ENCODE results near the gene FGD4. TPM values are rescaled to one million over a fixed set of nuclear protein-coding genes. Genes with fewer than 3 reads are reported as not detected.

FGD4 gene
- total and polyA plus RNA-seq, 9 of the 15 experiments (the other 6 are each of a cell fraction or from before 2014, with no cell fraction given), result 0.05 to 0.51 (median 0.27) TPM

GRCh38 chr12:32679091-32679919 lies 279.9 kb downstream of the FGD4 start, which contains the start of gene DNM1L (continued):
- TF ChIP-seq PRDM10 (IDR thresholded peaks at IDR 0.05; ENCODE audit: partially characterized antibody) (peak; percentile 7), LEF1 (IDR thresholded peaks at IDR 0.05) (no peak), MEF2D (tag; conservative IDR thresholded peaks at IDR 0.05; ENCODE audit: low read depth) (no peak), NFE2L1 (tag; IDR thresholded peaks at IDR 0.05; ENCODE audit: borderline replicate concordance, low read depth) (no peak), SMC3 (conservative IDR thresholded peaks at IDR 0.05; ENCODE audit: insufficient read depth, low read depth, low read length) (no peak), ASH1L (IDR thresholded peaks at IDR 0.05; ENCODE audit: borderline replicate concordance, low read depth, partially characterized antibody) (no peak), CBFB (CRISPR knock-in tag; IDR thresholded peaks at IDR 0.05) (0 out of 2 replicates have a peak, but pooled peaks have one; percentile 51), ZNF140 (CRISPR knock-in tag; IDR thresholded peaks at IDR 0.05) (no peak), RNF219 (CRISPR knock-in tag; IDR thresholded peaks at IDR 0.05) (no peak), ZNF75A (CRISPR knock-in tag; IDR thresholded peaks at IDR 0.05) (no peak), SIRT6 (IDR thresholded peaks at IDR 0.05; ENCODE audit: low read depth, low read length) (no peak), AFF1 (IDR thresholded peaks at IDR 0.05; ENCODE audit: low read depth in 1 of 2, partially characterized antibody in 2 of 2) (peak in 1 of 2 experiments; percentile 97), HDAC3 (IDR thresholded peaks at IDR 0.05; ENCODE audit: borderline replicate concordance, partially characterized antibody) (no peak), GABPB2 (CRISPR knock-in tag; conservative IDR thresholded peaks at IDR 0.05) (no peak), ZNF124 (CRISPR knock-in tag; IDR thresholded peaks at IDR 0.05) (no peak), ZZZ3 (IDR thresholded peaks at IDR 0.05) (no peak), SIN3A (IDR thresholded peaks at IDR 0.05; ENCODE audit: borderline replicate concordance in 2 of 2, control insufficient read depth in 1 of 2, low read depth in 2 of 2, low read length in 2 of 2) (peak in 1 of 2 experiments; percentile 73; a peak in 1 of 4 replicates)

All from K562 (cell line).